SK-N-MC (cell line): ENCODE results near the gene EHBP1.

ENCODE experiments used
- EZH2 ChIP-seq: fragments of 200-600 bp; sonication (generic); IDR thresholded peaks from one replicate; pipeline ENCODE4 v1.6.1; 2017; ENCODE audit warnings: antibody characterized with exemption
- FOXP2 ChIP-seq: optimal IDR thresholded peaks from 2 replicates; pipeline ENCODE3; 2011; ENCODE audit warnings: mild to moderate bottlenecking, moderate library complexity; ENCODE audit not compliant: insufficient read depth; ENCODE audit errors: extremely low read length, control extremely low read depth
- POLR2AphosphoS5 ChIP-seq: IDR thresholded peaks from 2 replicates; pipeline ENCODE4 v1.6.1; 2012; ENCODE audit warnings: mild to moderate bottlenecking, low read depth, low read length, borderline replicate concordance

DNA sequence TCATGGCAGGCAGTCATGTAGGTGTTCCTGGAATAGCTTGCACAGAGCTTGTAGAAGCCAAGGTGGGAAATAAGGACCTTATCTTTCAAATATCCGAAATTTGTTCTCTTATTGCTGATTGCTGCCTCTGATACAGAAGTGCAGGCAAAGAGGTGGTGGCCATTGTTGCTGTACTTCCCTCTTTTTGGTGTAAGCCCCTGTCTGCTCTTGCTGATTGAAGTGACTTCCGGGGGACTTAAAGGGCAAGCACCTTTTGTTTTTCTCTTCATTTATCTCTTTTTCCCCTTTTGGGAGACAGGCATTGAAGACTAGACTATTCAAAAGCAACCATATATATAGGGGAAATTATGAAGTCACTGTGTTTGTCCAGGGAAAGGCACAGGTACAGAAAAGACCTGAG is 213.5 kb downstream of the EHBP1 start:
- TF ChIP-seq POLR2AphosphoS5 (no peak), EZH2 (no peak), FOXP2 (no peak)
